HFFc6 (cell line): Measurements from ENCODE around the gene TMX3. TPM values are rescaled to one million over a fixed set of nuclear protein-coding genes. Genes with fewer than 3 reads are reported as not detected.
A peak's percentile ranks its signal among the peaks of the same experiment; 100 is the strongest.

Experiments used
- DNase-seq: peaks from one replicate; pipeline ENCODE4 v3.0.0-alpha.2; 2018
- H3K27ac Mint-ChIP-seq: 2 replicates; pipeline ENCODE4 v1.8.0; 2020; ENCODE audit warnings: mild to moderate bottlenecking, mixed read lengths
- H3K27me3 Mint-ChIP-seq: 2 replicates; pipeline ENCODE4 v1.8.0; 2021; ENCODE audit warnings: mild to moderate bottlenecking, moderate library complexity, mixed read lengths; ENCODE audit not compliant: insufficient read depth
- H3K36me3 Mint-ChIP-seq: 2 replicates; pipeline ENCODE4 v1.8.0; 2021; ENCODE audit warnings: low read depth, mixed read lengths
- H3K4me1 Mint-ChIP-seq: 2 replicates; pipeline ENCODE4 v1.8.0; 2020; ENCODE audit warnings: low read depth, mixed read lengths
- H3K4me3 Mint-ChIP-seq: 2 replicates; pipeline ENCODE4 v1.8.0; 2020; ENCODE audit warnings: mild to moderate bottlenecking, moderate library complexity, mixed read lengths
- H3K9me3 Mint-ChIP-seq: 2 replicates; pipeline ENCODE4 v1.8.0; 2020; ENCODE audit warnings: mild to moderate bottlenecking, mixed read lengths
- total RNA-seq, 6 experiments: library from RNA; stranded (reverse); fragmentation: NEBNext Ultra II Directional; extraction: Animal tissue kit (Norgen Biotek cat#: 25700); gene quantifications; 2 replicates in 1 of 6; 3 replicates in 5 of 6; pipeline ENCODE4 v1.2.3, GENCODE V29; 2021
- TF ChIP-seq, protein P1 (sequence below): fragments of 200-600 bp; sonication (generic); IDR thresholded peaks from 2 replicates; pipeline ENCODE4 v1.5.0; 2021; ENCODE audit warnings: antibody characterized with exemption, mild to moderate bottlenecking

The TMX3 gene
- total RNA-seq, 6 experiments from 2014 or later = 61.1 to 77.1 (median 71.4) TPM

DNA sequence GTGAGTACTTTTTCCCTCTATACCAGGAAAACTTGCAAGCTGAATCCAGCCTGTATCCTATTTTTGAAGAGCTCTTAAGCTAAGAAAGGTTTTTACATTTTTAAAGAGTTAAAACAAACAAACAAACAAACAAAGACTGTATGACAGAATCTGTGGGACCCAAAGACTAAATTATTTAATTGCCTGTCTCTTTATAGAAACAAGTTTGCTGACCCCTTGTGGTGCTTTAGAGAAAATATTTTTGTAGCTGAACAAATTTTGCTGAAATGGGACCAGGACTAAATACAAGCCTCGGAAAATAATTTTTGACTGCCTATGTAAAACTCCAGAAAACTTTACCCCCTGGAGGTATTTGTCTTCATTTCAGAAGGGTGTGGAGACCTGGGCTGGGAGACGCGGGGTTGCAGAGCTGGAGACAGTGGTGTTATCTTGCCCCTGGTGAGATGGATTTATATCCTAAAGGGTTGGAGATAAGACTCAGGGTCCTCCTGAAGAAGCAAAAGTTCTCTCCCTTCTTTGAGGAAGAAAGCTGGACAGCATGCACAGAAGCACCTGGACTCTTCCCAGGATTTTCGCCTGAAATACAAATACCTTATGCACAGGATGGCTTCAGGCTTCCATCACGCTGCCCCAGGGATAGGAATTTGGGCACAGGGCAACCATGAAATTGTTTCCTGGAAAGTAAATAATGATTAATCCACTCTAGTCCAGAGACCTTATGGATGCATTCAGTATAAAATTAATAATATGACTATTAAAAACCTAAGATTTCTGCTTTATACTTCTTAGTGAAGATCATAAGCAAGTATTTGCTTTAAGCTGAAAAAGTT is 54.3 kb downstream of the TMX3 start:
- Mint-ChIP-seq H3K27me3 (no peaks in the 10 kb centered on the region; the same call in 1 of the 2 replicates), H3K4me3 (no peak overlapping the region), H3K36me3 (no peaks in the 10 kb centered on the region), H3K4me1 (peaks cover 33% of the 10 kb centered on the region), H3K27ac (no peak overlapping the region), H3K9me3 (no peaks in the 10 kb centered on the region)
- TF ChIP-seq, protein P1, sequence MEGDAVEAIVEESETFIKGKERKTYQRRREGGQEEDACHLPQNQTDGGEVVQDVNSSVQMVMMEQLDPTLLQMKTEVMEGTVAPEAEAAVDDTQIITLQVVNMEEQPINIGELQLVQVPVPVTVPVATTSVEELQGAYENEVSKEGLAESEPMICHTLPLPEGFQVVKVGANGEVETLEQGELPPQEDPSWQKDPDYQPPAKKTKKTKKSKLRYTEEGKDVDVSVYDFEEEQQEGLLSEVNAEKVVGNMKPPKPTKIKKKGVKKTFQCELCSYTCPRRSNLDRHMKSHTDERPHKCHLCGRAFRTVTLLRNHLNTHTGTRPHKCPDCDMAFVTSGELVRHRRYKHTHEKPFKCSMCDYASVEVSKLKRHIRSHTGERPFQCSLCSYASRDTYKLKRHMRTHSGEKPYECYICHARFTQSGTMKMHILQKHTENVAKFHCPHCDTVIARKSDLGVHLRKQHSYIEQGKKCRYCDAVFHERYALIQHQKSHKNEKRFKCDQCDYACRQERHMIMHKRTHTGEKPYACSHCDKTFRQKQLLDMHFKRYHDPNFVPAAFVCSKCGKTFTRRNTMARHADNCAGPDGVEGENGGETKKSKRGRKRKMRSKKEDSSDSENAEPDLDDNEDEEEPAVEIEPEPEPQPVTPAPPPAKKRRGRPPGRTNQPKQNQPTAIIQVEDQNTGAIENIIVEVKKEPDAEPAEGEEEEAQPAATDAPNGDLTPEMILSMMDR = peak; percentile 89
- DNase-seq = peak; percentile 43

DNA sequence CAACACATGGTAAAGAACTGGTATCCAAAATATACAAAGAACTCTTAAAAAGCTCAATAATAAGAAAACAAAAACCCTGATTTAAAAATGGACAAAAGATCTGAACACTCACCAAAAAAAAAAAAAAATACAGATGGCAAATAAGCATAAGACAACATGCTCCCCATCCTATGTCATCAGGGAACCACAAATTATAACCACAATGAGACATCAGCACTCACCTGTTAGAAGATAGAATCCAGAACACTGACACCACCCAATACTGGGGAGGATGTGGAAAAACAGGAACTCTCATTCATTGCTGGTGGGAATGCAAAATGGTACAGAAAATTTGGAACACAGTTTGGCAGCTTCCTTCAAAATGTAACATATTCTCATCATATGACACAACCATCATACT is 66.7 kb downstream of the TMX3 start:
- H3K4me3 Mint-ChIP-seq = no peak overlapping the region
- no peaks in the 10 kb centered on the region for H3K36me3 Mint-ChIP-seq
- no peaks in the 10 kb centered on the region for H3K9me3 Mint-ChIP-seq
- no peak for DNase-seq
- TF ChIP-seq, protein P1 = no peak
- H3K27me3 Mint-ChIP-seq = no peaks in the 10 kb centered on the region
- no peak overlapping the region for H3K27ac Mint-ChIP-seq
- H3K4me1 Mint-ChIP-seq = peaks cover 19% of the 10 kb centered on the region

DNA sequence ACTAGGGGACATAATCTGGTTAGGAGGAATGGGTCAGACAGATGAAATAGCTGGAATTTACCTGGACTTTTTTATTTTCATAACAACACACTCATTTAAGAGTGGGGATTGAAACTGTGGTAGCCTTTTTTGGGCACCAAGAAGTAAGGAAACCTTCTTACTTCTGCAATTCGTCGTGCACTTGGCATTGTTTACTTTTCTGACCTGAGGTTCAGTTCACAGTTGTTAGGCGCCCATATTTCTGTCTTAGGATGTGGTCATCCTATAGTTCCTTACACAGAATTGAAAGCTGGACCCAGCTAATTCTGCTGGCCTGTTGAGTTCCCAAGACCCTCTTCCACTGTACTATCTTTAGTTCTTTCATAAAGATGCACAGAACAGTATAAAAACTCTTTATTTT is 72.9 kb downstream of the TMX3 start:
- TF ChIP-seq, protein P1 = no peak
- DNase-seq = no peak
- H3K9me3 Mint-ChIP-seq = peaks cover 8% of the 10 kb centered on the region; the same call in 1 of the 2 replicates
- peaks cover 8% of the 10 kb centered on the region for H3K36me3 Mint-ChIP-seq
- no peaks in the 10 kb centered on the region for H3K27me3 Mint-ChIP-seq
- H3K4me3 Mint-ChIP-seq = no peak overlapping the region
- H3K27ac Mint-ChIP-seq = no peak overlapping the region
- H3K4me1 Mint-ChIP-seq = peaks cover 8% of the 10 kb centered on the region; the same call in 1 of the 2 replicates

DNA sequence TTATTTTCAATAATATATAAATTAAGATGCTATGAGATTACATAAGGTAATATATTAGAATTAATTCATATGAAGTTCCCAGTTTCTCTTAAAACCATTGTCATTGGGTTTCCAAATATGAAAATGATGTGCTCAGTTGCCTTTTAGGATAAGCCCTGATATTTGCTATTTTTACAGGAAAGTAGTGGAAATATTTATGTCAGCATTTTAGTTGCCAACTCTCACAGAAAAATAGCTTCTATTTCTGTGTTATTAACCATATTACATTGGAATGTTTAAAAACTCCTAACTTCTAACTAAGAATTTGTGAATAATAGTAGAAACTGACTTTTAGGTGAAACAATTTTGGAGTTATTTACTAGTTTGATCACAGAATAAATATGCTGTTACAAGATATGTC is 74.0 kb downstream of the TMX3 start:
- H3K9me3 Mint-ChIP-seq = peaks cover 8% of the 10 kb centered on the region; the same call in 1 of the 2 replicates

DNA sequence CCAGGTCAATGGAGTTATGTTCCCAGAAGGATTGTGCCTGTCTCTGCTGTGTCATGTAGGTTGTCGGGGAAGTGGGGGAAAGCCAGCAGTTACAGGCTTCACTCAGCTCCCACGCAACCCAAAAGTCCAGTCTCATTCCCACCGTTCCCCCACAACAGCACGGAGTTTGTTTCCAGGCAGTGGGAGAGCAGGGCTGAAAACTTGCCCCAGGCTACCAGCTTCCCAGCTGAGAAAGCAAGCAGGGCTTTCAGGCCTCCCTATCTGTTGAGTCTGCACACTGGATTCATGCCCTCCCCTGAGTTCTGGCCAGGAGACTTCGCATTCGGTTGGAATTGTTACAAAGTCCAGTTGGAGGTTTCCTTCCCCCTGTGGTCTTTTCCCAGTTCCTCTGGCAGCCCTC is 76.3 kb downstream of the TMX3 start:
- Mint-ChIP-seq H3K36me3 (peaks cover 8% of the 10 kb centered on the region), H3K4me1 (no peaks in the 10 kb centered on the region), H3K9me3 (peaks cover 8% of the 10 kb centered on the region; the same call in 1 of the 2 replicates), H3K27me3 (no peaks in the 10 kb centered on the region), H3K4me3 (no peak overlapping the region), H3K27ac (no peak overlapping the region)
- TF ChIP-seq, protein P1 = no peak
- no peak for DNase-seq

More for the DNA sequence above, 74.0 kb downstream of the TMX3 start:
- H3K36me3 Mint-ChIP-seq = peaks cover 8% of the 10 kb centered on the region
- no peaks in the 10 kb centered on the region for H3K27me3 Mint-ChIP-seq
- no peak overlapping the region for H3K27ac Mint-ChIP-seq
- TF ChIP-seq, protein P1 = no peak
- no peak overlapping the region for H3K4me3 Mint-ChIP-seq
- H3K4me1 Mint-ChIP-seq = no peaks in the 10 kb centered on the region
- no peak for DNase-seq
